Stimulated activated CD8-positive, alpha-beta memory T cell treated with anti-CD3 and anti-CD28 coated beads, Interleukin-12 subunit alpha, Interleukin-12 subunit beta, amount 100 ng/mL, for 24 hours (primary cell): ENCODE results near the gene ATP6V0A1.

Experiments used
- DNase-seq: peaks from one replicate; pipeline ENCODE4 v3.0.0-alpha.2; 2020; ENCODE audit errors: extremely low read depth

ATP6V0A1 gene

DNA sequence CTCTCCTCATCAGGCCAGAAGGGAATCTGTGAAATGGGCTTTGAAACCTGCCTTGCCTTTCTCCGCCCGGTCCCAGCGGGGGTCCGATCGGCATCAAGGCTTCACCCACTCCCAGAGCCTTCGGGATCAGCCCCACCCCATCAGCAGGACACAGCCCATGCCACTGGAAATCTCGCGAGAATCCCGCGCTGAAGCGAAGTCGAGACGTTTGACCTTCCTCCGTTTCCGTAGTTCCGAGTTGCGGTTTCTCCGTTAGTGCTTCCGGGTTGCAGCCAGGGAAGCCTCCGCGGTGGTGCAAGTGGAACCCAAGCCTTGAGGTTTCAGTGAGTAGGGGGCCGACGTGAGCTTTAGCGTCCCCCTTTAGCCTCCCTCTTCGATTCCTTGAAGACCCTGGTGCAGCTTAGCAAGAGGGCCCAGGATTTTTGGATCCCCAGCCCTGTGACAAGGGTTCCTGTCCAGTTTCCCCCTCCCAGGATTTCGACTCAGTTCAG, 103.3 kb downstream of the ATP6V0A1 start, which contains the start of gene COASY:
Gene COASY (plus strand): TSS at position 252 of the 491 bp plus-strand sequence. CDS start 475 bp downstream, outside the sequence.
- DNase-seq, result peak; percentile 81

DNA sequence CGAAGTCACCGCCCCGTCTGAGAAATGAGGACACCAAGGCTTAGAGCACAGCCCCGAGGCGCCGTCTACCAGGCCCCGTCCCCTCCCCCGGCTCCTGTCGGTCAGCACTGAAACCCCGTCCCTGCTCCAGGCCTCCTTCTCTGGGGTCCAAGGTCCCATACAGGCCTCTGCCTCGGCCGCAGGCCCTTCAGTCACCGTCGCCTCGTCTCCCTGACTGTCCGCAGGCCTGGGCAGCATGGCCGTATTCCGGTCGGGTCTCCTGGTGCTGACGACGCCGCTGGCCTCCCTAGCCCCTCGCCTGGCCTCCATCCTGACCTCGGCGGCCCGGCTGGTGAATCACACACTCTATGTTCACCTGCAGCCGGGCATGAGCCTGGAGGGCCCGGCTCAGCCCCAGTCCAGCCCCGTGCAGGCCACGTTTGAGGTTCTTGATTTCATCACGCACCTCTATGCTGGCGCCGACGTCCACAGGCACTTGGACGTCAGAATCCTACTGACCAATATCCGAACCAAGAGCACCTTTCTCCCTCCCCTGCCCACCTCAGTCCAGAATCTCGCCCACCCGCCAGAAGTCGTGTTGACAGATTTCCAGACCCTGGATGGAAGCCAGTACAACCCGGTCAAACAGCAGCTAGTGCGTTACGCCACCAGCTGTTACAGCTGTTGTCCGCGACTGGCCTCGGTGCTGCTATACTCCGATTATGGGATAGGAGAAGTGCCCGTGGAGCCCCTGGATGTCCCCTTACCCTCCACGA, 103.9 kb downstream of the ATP6V0A1 start:
- no peak for DNase-seq

DNA sequence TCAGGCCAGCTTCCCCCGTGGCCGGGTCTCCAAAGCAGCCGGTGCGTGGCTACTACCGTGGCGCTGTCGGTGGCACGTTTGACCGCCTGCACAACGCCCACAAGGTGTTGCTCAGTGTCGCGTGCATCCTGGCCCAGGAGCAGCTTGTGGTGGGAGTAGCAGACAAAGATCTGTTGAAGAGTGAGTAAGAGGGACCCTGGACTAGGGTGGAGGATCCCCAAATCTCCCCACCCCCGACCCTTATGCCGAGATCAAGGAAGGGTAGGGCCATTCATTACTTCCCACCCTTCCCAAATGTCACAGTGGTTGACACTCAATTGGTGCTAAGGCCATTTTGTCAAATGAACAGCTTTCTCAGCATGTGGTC, 104.4 kb downstream of the ATP6V0A1 start:
- DNase-seq, result no peak

DNA sequence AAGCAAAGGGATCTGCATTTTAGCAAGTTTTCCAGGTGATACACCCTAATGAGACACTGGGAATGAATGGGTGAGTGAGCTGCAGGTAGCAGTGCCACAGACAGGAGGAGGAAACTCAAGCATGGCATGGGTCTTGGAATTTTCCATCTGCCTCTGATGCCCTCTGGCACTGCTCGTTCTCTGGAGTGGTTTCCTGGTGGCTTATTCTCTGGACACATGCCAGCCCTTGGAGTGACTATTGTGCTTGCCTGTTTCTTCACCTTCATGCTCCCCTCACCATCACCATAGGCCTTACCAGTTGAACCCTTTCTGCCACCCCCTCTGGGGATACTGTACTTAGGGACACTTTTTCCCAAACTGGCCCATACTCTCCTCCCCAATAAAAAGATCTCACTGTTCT, 104.9 kb downstream of the ATP6V0A1 start:
- no peak for DNase-seq

DNA sequence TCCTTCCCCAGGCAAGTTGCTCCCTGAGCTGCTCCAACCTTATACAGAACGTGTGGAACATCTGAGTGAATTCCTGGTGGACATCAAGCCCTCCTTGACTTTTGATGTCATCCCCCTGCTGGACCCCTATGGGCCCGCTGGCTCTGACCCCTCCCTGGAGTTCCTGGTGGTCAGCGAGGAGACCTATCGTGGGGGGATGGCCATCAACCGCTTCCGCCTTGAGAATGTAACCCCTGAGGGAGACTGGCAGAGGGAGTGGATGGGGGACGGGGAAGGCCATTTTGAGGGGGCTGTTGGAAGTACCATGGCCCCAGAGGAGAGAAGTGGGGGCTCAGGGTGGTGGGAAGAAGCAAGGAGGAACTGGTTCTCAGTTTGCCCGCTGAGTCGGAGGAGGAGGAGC, 105.3 kb downstream of the ATP6V0A1 start:
- no peak for DNase-seq

DNA sequence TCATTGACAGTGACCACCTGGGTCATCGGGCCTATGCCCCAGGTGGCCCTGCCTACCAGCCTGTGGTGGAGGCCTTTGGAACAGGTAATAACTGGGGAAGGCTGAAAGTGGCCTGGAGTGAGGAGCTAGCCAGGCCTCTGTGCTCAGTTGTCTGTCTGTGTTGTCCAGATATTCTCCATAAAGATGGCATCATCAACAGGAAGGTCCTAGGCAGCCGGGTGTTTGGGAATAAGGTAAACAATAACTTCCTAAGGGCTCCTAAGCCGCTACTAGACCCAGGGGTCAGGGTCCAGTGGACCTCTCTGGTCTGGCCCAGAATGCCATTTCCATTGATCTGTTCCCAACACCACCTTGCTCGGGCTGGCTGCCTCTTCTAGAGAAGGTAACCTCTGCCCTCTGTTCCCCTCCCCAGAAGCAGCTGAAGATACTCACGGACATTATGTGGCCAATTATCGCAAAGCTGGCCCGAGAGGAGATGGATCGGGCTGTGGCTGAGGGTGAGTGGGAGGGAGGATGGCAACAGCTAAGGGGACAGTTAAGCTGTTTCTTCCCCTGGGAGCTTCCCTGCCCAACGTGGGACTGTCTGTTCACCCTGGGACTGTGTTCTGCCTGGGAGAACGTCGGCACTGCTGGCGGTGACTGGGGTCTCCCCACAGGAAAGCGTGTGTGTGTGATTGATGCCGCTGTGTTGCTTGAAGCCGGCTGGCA, 106.3 kb downstream of the ATP6V0A1 start:
- no peak for DNase-seq

DNA sequence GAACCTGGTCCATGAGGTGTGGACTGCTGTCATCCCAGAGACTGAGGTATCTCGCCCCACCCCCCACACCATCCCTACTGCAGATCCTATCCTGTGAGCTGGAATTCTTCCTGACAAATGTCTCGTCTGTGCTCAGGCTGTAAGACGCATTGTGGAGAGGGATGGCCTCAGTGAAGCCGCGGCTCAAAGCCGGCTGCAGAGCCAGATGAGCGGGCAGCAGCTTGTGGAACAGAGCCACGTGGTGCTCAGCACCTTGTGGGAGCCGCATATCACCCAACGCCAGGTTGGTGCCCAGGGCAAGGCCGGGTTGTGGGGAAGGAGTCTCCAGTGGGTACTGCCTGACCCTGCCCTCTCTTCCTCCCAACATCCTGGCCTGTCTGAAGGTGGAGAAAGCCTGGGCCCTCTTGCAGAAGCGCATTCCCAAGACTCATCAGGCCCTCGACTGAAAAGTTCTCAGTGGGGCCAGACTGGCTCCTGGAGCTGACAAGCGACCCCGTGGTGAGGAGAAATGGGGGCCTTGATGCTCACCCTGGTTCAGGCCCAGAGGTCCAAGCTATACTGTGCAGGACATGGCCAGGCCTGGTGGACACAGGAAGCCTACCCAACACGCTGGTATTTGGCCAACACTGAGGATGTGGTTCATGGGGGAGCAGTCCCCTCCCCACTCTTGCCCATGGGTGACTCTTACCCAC, 107.0 kb downstream of the ATP6V0A1 start:
- no peak for DNase-seq

- DNase-seq, result no peak
These were observed 107.7 kb downstream of the ATP6V0A1 start for GRCh38 chr17:42566215-42566882.

DNA sequence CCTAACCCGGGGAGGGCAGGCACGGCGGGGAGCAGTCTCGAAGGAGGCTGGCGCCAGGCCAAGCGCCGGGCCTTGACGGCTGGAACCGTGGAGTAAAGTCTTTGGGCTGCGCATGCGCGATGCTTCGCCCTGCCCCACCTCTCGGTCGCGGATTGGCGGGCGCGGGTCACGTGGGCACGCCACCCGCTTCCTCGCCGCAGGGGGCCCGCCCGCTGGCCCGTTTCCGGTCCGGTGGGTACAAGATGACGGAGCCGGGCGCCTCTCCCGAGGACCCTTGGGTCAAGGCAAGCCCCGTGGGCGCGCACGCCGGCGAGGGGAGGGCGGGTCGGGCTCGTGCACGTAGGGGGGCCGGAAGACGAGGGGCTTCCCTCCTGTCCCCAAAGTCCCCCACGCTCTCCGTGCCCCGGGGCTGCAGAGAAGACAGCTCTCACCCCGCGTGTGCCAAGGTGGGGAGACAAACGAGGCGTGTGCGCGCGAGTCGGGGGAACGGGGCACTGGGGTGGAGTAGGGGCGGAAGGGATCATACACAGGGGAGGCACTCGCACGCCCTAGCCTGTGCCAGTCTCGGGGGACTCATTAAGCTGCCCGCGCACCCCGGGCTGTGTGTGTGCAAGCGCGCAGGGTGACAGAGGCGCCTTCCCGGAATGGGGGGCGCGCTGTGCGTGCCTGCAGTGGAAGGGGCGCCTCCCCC, 108.3 kb downstream of the ATP6V0A1 start, which contains the start of gene MLX:
Gene MLX (plus strand): TSS at position 218 of the 691 bp plus-strand sequence. CDS start 25 bp downstream, at position 243.
- peak; percentile 90 for DNase-seq

- DNase-seq, result no peak
These were observed 109.8 kb downstream of the ATP6V0A1 start for GRCh38 chr17:42568341-42569111.

GRCh38 chr17:42571435-42572225, 113.0 kb downstream of the ATP6V0A1 start:
- DNase-seq, result no peak
